Measurements from ENCODE around the gene SLC35F1.

GRCh38 chr6:118335325-118335816, 428.3 kb downstream of the SLC35F1 start:
- TF ChIP-seq CTCF (IDR thresholded peaks at IDR 0.05) (no peak), POLR2A (IDR thresholded peaks at IDR 0.05; ENCODE audit: low read depth) (no peak)

All from esophagus muscularis mucosa (tissue), 3 donors.